ENCODE results near the gene CDKN2B.
A peak's percentile ranks its signal among the peaks of the same experiment; 100 is the strongest.
"Not testable (repeated sequence)": the region's sequence is repeated elsewhere in the genome, so short reads cannot be mapped to it uniquely, and the experiment has no call there.

Gene CDKN2B, protein sequence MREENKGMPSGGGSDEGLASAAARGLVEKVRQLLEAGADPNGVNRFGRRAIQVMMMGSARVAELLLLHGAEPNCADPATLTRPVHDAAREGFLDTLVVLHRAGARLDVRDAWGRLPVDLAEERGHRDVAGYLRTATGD

DNA sequence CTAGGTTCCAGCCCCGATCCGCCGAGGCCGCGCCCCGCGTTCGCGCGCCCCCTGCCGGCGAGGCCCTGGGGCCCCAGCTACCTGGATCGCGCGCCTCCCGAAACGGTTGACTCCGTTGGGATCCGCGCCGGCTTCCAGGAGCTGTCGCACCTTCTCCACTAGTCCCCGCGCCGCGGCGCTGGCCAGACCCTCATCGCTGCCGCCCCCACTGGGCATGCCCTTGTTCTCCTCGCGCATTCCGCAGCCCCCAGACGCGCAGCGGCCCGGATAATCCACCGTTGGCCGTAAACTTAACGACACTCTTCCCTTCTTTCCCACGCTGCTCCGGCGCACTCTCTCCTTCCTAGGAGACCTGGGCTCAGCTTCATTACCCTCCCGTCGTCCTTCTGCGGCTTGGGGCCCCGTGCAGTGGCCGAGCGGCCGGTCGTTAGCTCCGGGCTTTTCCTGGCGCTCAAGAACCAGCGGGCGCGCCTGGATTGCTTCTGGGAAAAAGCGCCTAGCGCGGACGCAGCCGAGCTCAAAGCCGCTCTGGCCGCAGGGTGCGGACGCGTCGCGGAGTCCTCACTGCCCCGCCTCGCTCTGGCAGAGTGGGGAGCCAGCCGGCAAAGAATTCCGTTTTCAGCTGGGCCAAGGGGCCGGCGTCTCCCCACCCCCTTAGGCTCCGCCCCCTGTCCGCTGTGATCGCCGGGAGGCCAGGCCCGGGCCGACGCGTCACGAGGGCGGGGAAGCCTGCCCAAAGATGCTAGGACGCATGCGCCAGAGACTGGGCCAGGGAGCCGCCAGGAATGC is at the start of gene CDKN2B:
Gene CDKN2B, minus strand, starts transcription at position 589 of the 789 bp plus-strand sequence. Its CDS starts 352 bp downstream, at position 237.
- DNase-seq (ENCODE audit: low read depth), result peak; percentile 67

DNA sequence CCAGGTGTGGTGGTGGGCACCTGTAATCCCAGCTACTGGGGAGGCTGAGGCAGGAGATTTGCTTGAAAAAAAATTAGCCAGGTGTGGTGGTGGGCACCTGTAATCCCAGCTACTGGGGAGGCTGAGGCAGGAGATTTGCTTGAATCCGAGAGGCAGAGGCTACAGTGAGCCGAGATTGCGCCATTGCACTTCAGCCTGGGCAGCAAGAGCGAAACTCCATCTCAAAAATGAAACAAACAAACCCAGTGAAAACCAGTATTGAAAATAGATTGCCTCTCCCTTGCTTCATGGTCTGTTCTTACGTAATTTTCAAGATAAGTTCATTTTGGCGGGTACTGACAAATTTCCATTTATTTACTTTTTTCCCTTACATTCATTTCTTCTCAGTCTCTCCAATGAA is 48.9 kb upstream of the CDKN2B start:
- DNase-seq (ENCODE audit: low read depth), result not testable (repeated sequence)

DNA sequence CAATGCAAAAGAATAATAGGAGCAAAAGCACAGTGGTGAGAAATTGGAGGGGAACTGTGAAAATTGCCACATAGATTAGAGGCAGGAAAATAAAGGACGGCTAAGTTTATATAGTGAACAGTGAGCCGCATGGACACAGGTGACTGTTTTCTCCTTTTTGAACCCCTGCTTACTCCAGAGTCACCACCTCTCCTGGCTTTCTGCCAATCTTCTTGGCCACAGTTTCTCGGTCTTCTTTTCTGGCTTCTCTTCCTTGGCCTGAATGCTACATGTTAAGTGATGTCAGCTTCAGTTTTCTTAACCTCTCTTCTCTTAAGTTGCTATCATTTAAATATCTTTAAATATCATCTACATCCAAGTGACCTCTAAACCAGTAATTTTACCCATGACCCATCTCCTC is 47.3 kb upstream of the CDKN2B start:
- no peak for DNase-seq (ENCODE audit: low read depth)

DNA sequence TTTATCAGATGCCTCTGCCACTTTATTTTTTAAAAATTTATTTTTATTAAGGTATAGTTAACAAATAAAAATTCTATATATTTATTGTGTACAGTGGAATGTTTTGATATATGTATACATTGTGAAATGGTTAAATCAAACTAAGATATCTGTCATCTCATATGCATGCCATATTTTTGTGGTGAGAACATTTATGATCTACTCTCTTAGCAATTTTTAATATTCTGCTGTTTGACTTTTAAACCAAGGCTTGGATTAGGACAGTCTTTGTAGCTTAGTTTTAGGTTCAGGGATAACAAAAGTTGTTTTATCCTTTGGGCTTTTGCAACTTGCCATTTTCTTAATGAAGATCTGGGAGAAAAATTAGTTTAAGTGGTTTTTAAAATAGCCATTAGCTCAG is 46.0 kb upstream of the CDKN2B start:
- no peak for DNase-seq (ENCODE audit: low read depth)

DNA sequence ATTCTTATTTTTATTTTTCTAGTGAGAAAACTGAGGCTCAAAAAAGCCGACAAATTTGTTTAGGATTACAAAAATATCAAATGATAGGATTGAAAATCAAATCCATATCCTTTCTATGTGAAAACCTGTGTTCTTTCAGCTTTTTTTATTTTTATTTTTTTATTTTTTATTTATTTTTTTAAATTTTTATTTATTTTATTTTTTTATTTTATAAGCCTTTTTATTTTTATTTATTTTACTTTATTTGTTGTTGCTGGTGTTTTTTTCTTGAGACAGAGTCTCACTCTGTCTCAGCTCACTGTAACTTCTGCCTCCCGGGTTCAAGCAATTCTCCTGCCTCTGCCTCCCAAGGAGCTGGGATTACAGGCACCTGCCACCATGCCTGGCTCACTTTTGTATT is 45.4 kb upstream of the CDKN2B start:
- DNase-seq (ENCODE audit: low read depth), result no peak

DNA sequence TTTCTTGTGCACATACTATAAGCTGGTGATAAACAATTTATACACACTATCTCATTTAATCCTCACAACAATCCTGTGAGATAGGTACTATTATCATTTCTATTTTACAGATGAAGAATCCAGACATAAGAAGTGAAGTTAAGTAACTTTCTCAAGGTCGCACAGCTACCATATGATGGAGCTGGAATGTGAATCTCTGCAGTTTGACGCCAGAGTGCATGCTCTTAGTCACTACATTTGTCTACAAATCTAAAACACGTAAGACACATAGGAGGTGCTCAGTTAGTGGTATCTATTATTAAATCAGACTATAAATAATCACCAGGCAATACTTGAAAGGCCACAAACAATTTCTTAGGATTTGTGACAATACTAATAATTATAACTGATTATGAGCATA is 45.0 kb upstream of the CDKN2B start:
- no peak for DNase-seq (ENCODE audit: low read depth)

DNA sequence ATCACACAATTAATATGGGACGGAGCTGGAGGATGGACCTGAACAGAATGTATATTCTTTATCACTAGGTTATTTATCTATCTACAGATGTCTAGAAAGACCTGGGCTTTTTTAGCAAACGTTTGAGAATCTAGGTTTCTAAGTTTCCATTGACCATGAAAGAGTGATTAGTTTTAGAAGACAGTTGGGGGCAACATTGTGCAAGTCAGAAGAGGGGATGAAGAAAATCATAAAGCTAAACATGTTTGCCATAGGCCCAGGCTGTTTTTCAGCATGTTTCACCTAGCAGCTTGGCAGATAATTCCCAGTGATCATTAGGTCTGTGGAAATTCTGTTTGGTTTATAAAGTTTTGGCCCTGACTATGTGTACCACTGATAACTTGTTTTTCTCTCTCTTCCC is 44.1 kb upstream of the CDKN2B start:
- DNase-seq (ENCODE audit: low read depth), result no peak

DNA sequence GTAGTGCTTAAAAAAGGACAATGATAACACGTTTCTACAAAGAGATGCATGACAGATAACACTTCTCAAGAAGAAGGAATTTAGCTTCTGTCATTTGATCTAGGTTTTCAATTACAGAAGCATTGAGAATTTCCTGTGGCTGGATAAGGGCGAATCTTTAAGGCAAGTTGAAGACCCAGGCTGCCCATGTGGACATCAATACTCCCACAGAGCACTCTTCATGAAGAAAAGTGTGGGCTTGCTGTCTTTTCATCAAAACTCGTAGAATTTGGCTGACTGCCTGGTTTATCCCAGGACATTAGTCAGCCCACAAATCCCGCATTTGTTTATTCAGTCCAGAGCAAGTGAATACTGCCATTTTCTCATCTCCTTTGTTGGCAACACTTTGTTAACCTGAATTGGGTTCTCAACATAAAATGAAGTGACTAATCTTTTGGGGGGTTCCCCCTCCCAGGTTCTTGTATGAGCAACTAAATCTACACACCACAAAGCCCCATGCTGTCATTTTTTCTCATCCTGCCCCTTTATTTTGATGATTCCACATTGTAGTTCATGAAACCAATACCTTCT is 43.4 kb upstream of the CDKN2B start:
- DNase-seq (ENCODE audit: low read depth), result no peak

DNA sequence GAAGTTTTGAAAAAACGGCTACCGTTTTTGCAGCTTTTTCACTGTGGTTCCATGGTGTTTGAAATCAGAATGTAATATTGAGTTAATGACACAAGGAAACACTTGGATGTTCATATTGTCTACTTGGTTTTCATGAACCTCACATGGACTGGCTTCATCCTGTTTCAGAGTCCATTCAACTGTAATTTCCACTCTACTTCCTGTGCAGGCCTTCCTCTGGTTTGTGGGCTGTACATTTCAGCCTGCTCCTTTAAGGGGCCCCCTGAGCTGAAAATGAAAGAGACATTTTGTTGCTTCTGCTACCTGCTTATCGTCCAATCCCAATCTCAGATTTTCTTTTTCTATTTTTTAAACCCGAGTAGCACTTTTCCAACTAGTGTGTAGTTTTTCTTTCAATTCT is 41.8 kb upstream of the CDKN2B start:
- no peak for DNase-seq (ENCODE audit: low read depth)

DNA sequence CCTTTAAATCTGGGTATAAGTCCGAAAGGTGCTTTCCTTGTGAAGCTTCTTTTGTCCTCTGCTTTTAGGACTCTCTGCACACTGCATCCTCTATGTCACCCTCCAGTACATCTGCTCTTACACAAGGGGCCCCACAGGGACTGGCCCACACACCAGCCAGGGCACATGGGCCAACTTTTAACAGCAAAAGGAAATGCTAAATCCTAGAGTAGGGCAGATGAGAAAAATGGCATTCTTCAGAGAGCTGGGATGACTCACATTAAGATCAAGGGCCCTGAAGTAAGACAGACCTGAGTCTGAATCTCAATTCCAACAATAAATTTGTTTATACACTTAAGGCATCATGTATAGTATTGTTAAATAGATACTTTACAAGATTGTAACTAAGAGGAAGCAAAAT is 40.3 kb upstream of the CDKN2B start:
- no peak for DNase-seq (ENCODE audit: low read depth)

DNA sequence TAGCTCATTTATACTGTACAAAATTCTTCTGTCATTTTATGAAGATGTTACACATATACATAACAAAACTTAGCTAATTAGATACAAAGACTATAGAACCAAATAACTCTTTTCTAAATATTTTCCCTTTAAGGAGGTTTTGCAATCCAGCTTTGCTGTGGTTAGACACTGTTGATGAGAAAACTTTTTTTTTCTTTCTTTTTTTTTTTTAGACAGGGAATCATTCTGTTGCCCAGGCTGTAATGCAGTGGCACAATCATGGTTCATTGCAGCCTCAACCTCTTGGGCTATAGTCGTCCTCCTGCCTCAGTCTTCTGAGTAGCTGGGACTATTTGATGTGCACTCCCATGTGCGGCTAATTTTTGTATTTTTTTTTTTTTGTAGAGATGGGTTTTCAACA is 38.5 kb upstream of the CDKN2B start:
- no peak for DNase-seq (ENCODE audit: low read depth)

DNA sequence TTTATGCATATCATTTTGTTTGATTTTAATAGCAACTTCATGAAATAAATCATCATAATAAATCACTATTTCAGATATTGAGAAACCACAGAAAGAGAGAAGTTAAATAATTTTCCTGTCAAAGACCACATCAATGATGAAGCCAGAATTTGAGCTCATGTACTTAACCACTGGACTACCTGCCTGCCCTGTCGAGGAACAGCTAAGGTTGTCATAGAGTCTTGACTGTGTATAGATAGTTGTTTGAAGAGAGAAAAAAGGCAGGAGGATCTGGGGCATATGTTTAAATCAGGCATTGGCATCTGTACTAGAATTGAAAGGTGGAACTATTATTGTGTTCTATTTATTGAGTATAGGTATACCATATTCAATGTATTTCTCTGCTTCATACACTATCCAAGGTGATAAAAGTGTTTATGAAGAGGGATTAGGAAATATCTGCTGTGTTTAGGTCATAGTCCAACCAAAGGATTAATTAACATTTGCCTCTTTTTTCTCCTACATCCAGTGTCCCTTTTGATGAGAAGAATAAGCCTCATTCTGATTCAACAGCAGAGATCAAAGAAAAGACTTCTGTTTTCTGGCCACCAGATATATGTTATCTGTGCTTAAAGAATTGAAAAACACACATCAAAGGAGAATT is 37.3 kb upstream of the CDKN2B start:
- DNase-seq (ENCODE audit: low read depth), result no peak

DNA sequence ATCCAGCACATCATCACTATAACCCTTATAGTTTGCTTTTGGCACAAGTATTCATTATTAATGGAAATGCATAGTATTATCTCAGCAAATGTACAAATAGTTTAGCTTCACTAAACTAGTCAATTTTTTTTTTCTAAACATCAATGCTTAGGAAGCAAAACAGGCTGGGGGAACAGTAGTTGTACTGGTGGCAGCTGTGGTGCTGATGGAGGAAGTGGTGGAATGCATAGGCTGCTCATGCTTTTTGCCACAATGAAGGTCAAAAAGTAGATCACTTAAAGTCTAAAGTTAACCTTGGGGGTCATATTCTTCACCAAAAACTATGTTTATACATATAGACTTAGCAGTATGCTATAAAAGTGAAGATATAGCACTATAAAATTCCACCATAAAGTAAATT is 36.3 kb upstream of the CDKN2B start:
- DNase-seq (ENCODE audit: low read depth), result no peak

DNA sequence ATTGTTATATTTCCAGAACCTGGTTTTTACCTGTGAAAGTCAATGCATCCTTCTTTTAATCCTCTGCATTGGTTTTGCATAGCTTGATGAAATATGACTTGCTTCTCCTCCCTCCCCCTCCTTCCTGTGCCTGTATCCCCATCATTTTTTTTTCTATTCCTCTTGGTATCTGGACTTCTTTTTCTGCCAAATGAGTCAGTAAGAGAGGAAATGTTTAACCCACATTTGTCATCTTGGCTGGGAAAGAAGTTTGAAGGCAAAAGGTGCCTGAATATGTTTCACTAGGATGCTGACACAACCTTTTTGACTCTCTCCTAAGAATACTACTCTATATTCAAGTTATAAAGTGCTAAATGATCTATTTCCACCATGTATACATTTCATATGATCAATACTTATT is 35.5 kb upstream of the CDKN2B start:
- no peak for DNase-seq (ENCODE audit: low read depth)

DNA sequence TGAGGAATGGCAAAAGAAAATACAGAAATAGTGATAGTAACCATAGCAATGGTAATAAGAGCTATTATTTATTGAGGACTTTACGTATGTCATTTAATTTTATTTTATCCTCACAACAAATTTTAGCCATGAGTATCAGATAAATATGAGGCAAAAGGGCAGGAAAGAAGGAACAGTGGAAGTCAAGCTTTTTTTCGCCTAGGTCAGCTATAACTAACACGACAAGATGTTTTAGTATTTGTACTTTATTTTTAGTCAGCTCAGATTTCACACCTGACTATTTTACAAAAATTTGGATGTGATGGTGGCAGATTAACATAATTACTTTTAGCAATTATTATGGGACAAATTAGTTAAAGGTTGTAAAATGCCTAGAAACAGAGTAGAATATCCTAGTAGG is 34.8 kb upstream of the CDKN2B start:
- no peak for DNase-seq (ENCODE audit: low read depth)

DNA sequence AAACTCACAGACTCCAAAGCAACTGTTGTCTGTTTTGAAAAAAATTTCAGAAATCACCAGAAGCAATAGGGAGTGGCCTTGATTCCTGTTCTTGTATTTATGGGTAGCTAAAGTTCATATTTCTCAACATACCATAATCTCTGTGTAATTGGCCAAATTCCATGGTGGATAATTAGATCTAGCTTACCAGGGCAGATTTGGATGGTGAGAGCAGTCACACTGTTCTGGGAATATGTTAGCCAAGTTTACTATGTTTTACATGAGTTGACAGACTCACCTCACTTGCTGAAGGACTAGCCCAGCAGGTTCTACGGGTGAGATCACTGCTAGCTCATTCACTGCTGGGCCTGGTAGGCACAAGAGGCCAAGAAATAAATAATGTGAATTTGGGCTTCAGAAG is 32.7 kb upstream of the CDKN2B start:
- DNase-seq (ENCODE audit: low read depth), result no peak

DNA sequence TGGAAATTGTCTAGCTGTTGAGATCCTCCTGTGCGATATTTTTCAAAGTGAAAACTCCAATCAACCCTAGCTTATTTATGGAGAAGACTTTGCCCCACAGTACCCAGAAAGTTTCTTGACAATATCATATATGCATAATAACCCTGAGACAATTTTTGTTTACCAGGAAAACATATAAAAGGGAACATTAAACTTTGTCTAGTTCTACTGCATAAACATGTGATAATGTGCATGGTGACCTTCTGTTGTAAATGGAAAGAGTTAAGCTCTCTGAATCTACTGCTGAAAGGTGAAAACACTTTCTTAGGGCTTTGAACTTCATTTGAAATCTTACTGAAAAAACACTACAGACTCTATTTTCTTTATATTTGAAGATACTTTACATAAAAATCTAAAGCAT is 32.2 kb upstream of the CDKN2B start:
- no peak for DNase-seq (ENCODE audit: low read depth)

DNA sequence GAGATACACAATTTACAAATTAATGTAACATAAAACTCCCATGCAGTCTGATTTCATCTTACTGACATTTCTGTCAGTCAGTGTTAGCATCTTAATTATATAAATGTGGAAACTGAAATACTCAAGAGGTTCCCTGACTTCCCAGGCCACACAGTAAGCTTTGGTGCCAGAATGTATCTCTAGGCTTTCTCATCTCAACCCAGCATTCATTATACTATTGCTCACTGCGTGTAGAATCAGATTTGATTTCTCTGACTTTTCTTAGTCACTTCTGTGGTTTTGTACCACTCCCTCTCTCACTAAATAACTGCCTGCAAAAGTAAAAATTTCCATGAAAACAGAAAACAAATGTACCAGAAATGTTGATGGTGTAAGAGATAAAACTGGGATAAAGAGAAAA is 31.7 kb upstream of the CDKN2B start:
- no peak for DNase-seq (ENCODE audit: low read depth)

DNA sequence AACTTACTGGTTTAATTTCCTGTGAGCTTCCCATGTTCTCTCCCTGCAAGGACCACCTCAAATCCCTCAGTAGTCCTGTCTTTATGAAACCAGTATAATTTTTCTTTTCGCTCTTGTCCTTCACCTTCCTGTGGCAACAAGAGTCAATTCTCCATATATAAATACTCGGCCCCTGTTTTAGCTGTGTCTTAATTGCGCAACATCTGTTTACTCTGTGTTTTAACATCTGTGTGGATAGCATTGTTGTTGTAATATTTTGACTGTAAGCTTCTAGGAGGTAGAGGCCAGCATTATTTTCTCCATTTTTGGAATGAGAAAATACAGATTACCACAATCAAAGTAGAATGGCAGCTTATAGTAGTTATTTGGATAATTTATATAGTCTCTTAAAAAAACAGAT is 30.2 kb upstream of the CDKN2B start:
- no peak for DNase-seq (ENCODE audit: low read depth)

DNA sequence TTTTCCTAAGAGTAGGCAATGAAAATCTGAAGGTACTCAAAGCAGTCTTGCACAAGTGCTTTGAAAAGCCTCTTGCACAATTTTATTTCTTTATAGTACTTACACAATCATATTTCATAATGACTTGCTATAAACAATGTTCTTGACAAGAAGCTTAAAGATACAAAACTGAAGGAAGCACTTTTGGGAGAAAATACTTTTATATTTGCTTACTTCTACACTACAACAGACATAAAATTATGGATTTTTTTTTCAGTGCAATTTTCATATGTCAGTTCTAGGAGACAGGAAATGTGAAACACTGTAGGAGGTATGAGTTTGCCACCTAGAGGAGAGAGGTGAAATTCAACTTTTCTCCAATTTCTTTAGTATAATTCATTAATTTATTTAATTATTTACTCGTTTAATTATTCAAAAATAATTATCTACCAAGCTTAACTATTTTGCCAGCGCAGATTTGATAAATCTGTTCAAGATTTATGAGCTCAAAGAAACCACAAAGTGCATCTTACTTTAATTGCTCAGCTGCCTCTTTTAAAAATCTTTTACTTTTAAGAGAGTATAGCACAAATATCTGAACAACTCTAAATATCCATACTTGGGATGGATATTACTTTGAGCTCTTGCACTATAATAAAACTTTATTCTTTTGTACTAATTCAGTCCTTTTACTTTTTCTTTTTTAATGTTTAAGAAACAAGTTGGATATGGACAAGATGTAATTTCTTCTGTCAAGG is 29.0 kb upstream of the CDKN2B start:
- DNase-seq (ENCODE audit: low read depth), result no peak

DNA sequence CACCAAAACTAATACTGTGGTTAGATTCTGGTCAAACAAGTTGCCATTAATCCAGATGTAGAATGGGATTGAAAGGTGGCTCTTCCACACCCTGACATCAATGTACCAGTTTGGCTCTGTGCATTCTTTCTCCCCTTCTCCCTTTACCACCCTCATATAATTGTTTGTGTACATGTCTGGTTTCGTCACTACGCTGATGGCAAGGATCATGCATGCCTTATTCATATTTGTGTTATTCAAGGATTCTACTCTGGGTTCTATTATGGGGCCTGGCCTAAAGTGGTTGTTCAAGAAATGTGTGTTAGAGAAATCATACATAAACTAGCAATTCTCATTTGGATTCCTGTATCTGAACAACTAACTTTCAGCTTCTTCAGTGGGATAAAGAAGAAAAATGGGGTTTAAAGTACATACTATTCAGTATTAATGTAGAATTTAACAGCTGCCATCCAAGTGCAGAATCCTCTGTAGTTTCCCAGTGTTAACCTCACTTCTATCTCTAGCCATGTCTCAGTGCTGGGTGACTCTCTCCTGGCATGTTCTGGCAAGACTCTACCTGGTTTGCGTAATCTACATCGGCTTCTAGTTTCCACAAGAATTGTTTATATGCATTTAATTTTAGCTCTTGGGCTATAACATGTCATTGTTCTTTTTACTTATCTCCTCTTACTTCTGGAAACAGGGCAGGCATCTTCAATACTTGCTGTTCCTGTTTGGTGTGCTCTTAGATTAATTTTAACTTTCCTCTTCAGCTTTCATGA is 27.9 kb upstream of the CDKN2B start:
- DNase-seq (ENCODE audit: low read depth), result no peak

DNA sequence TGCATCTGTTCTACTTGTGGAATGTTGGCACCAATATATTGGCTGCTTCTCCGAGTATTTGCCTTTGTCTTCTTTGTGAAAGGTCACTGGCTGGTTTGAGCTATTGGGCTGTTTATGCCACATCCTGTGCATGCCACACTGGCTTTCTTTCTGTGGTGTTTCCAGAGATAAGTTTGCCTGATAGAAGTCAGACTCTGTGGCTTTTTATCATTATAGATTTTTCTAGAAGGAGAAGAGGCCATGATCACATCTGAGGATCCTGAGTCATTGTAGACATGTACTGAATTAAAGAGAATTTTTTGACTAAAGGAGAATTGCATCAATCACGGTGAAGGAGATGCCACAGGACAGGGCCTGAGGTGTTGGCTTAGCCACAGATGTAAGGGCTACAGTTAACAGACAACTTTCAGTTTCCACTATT is 26.5 kb upstream of the CDKN2B start:
- DNase-seq (ENCODE audit: low read depth), result no peak
